Activated naive CD4-positive, alpha-beta T cell (primary cell): ENCODE measurements around the gene ARHGEF28.

ENCODE experiments used
- DNase-seq, 4 experiments: peaks; one replicate each; lab custom pipeline; 2025; lab: John Stamatoyannopoulos, UW

The ARHGEF28 gene

DNA sequence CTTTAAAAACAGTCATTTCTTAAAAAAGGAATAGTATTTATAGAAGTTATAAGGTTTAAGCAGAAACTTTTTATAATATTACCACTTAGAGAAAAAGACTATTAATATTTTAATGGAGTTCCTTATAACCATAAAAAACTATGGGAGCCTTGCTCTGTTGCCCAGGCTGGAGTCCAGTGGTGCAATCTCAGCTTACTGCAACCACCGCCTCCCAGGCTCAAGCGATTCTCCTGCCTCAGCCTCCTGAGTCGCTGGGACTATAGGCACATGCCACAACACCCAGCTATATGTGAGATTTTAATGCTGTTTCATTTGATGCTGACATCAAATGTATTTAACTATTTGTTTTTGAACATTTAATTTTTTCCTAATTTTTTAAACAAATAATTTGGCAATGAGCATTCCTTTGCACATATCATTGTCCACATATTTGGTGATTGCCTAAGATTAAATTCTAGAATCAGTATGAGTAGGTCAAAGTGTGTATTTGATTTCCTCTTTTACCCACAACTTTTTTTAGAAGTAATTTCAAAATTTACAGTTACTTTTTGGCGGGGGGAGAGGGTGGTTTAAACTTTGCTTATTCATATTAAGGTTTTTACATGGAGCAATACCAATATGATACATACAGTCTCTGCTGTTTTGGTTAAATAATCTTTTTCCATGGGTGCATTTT is 235.5 kb downstream of the ARHGEF28 start:
- DNase-seq, result no peak

DNA sequence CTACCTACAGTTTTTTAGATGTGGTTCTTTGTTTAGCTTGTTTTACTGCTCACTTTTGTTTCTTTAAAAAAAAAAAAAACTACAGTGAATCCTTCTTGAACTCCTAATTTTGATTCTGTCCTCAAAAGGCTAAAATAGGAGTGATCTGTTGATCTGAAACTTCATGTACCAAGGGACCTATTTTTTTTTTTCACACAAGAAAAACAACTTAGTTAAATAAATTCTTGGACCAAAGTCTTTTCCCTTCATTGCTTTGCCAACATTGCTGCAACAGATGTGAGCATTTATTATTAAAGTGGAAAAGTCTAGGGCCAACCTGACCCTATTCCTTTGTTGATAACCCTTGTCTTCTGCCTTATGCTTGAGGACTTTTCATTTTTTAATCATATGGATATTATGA is 236.8 kb downstream of the ARHGEF28 start:
- no peak for DNase-seq

DNA sequence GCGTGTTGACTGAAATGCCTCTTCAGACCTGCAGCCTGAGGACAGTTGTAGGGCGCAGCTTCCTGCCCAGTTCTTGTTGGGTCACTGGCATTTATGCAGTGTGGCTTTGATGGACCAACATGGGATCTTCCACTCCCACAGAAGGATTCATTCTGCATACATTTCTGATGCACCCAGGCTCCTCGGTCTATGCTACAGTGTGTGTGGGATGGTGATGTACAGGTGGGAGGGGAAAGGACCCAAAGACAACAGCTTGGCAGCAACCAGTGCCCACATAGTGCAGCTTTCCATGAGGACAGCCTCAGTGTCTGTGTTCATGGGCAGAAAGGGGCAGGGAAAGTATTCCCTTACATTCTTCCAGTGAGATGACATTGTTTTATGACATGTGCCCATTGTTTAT is 237.9 kb downstream of the ARHGEF28 start:
- DNase-seq, result no peak

DNA sequence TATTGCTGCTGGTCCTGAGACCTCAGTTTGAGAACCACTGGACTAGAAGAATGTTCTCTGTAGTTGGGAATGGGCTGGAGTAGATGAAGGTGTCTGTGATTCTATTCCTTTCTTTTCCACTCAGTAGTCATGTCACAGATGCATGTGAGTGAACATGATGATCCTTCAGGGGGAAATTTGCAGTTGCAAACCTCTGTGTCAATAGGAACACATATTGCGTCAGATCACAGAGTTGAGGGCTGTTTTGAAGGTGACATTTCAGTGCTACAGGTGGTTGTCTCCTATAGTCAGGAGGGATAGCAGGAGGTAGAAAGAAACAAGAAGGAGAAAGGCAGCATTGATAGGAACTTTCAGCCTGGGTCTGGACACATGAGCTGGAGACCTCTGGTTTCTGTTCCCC is 239.3 kb downstream of the ARHGEF28 start:
- no peak for DNase-seq

DNA sequence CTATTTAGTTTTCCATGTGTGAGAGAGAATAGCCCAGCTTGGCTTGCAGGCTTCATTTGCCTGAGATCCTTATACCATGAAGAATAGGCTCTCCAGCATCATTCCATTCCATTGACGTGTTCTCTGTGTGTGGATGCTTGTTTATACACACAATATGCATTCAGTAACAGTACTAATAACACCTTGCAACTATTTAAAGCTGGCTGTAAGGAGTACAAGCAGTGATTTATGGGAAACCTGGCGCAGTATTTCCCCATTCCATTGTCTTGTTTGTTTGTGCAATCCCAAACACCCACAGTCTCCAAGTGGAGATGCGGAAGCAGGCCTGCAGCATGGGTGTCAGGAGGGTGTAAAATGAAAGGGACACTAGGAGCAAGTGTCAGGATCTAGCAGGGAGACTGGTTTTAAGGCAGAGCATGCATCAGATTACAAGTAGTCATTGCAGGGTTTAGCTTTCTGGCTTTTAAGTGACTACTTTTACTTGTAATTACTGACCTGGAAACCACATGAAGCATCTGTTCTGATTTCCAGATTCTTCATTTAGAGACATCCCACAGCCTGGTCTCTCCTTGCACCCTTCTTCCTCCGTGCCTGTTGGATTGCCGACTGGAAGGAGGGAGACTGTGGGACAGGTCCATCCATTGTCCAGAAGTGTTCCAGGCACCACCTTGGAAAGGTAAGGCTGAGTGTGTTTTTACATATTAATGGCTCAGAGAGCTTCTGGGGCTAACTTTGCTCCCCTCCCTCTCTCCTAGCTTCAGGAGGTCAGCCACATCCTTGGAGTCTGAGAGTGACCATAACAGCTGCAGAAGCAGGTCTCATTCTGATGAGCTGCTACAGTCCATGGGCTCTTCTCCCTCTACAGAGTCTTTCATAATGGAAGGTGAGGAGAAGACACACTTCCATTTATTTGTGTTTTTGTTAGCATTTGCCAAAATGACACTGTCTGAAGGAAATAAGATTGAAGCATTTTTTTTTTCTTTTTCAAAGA is 241.6 kb downstream of the ARHGEF28 start:
- no peak for DNase-seq

GRCh38 chr5:73883646-73884045 is 257.6 kb downstream of the ARHGEF28 start:
- no peak for DNase-seq

GRCh38 chr5:73887688-73888087 is 261.7 kb downstream of the ARHGEF28 start:
- no peak for DNase-seq

DNA sequence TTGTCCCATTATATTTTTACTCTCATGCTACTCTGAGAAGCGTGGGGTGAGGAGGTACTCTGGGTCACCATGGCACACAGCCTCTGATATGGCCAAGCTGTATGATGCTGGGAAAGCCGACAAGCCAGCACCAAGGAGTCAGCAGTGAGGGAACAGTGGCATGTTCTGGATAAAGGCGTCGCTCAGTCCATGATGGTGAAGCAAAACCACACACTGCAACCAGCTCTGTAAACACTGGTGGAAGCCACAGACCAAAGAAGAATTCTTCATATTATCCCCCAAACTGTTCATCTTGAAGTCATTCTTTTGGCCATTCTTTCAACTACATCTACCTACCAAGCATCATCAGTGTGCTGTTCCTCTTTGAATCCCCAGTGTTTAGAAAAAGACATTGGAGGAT is 264.6 kb downstream of the ARHGEF28 start:
- no peak for DNase-seq

- no peak for DNase-seq
Observed at GRCh38 chr5:73892218-73892617, 266.2 kb downstream of the ARHGEF28 start.

DNA sequence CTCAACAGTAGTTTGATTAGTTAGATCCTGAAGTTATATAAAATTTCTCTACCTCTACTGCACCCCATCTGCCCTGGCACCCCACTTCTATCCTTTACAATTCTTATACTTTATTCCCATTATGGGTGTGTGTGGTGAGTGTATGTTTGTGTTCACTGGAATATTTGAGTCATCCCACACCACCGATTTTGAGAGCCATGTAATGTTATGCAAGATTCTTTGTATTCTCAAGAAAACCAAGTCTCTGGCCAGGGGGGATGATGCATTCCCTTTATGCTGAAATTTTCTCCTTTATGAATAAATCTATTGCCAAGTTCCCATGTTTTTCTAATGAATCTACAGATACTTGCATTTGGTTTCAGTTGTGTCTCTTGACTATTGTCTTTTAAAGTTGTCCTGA is 266.8 kb downstream of the ARHGEF28 start:
- no peak for DNase-seq

DNA sequence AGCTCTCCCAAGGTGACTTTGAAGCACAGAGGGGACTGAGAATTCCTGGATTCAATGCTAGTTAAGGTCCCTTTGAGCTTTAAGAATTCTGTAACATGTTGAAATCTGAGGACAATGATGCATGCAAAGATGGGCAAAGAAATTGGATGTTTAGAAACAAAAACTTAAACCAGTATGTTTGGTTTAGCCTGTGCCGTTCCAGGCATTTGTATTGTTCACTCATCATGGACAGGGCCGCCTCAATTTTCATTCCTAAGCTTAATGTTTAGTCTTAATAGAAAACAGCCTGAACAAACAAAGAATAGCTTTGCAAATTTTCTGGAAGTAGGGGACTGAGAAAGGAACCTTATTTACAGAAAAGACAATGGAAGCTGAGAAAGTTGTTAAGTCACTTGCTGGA is 267.8 kb downstream of the ARHGEF28 start:
- DNase-seq, result no peak

DNA sequence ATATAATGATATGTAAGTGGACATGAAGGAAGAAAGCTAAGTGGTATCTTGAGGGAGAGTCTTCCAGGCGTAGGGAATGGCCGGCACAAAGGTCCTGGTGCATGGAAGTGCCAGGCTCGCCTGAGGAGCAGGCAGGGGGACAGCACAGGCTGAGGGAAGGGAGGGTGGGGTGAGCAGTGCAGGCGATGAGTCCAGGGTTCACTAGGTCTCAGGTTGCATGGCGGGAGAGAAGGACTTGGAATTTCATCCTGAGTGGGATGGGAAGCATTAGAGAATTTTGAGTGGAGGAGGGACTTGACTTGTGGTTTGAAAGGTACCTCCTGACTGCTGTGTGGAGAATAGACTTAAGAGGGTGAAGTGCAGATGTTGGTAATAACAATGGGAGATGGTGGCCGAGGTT is 268.9 kb downstream of the ARHGEF28 start:
- no peak for DNase-seq

GRCh38 chr5:73895471-73895870 is 269.5 kb downstream of the ARHGEF28 start:
- no peak for DNase-seq

DNA sequence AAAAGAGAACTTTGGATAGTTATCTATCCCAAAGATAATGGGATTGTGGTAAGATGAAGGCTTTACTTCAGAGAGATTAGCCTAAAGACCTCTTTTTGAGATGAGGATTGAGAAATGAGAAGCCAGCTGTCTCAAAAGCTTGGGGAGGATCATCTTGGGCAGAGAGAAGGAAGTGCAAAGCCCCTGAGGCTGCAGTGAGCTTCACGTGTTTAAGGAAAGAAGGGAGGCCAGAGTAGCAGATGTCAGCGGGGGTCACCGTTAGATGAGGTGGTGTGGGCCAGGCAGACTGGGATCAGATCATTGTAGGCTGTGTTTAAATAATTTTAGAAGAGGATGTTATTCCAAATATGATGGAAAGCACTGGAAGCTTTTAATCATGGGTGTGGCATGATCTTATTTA is 270.1 kb downstream of the ARHGEF28 start:
- no peak for DNase-seq

DNA sequence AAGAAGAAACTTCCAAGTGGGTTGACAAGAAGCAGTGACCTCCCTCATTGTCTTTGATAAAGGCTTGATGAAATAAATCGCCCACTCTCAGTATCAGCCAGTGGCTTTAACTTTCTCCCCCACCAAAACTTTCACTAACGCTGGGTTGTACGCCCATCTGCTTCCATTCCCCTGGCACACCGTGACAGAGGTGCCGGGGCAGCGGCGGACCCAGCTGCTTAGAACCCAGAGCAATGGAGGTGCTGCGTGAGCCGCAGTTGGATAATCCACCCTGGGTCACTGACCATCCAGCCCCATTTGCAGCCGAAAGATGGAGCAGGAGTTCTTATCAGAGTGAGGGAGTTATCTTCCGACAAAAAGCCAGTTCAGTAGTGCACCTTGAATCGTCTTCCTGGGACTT is 270.7 kb downstream of the ARHGEF28 start:
- no peak for DNase-seq

GRCh38 chr5:73897893-73898292 is 271.9 kb downstream of the ARHGEF28 start:
- no peak for DNase-seq

DNA sequence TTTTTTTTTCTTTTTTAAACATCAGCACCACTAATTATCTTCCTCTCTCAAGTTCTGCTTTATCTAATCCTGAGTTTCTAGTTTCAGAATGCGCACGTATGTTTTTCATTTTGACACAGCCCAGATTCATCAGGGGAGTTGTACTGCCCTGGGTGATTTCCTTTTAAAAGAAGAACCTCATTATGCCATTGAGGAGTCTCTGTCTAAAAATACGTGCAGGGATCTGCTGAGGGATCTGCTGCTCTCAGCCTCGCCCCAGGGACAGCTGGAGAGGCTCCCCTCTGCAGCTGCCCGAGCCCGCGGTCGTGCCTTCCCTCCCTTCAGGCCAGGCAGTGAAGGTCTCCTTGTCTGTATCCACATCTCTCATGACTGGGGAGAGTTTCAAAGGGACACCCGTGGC is 273.1 kb downstream of the ARHGEF28 start:
- DNase-seq, result no peak

DNA sequence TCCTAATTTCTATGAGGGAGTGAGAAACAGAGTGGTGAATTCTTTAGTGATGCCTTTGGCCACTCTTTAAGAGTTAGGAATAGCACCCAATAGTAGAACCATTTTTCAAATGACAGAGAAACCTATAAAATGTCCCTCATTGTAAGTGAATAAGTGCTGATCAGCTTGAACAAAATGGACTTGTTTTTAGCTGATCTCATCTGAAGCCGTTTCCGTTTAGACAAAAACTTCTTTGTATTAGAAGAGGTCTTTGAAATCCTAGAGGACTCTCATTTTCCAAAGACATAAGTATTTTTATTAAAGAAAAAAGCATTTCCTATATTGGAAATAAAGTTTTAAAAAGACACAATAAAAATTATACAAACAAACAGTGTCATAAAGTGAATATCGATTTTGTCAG is 273.9 kb downstream of the ARHGEF28 start:
- DNase-seq, result no peak

DNA sequence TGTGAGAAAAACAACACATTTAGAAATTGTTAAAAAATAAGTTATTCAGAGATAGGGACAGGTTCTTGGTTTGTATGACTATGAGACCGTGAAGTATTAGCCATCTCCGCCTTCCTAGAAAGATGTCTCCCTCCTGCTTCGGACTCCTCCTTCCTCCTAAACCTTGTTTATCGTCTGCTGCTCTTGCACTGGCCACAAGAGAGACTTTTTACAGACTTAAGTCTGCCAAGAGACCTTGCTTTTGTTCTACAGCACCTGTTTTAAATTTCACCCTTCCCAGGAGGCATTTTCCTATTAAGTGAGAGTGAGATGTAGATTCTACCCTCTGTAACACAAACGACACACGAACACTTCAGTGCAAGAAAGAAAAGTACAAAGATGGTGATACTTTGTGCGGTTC is 274.6 kb downstream of the ARHGEF28 start:
- DNase-seq, result no peak

GRCh38 chr5:73901043-73901442 is 275.0 kb downstream of the ARHGEF28 start:
- DNase-seq, result no peak

GRCh38 chr5:73901455-73901854 is 275.5 kb downstream of the ARHGEF28 start:
- DNase-seq, result no peak

- no peak for DNase-seq
Observed at GRCh38 chr5:73902327-73903051, 276.5 kb downstream of the ARHGEF28 start.

GRCh38 chr5:73903169-73903568 is 277.2 kb downstream of the ARHGEF28 start:
- no peak for DNase-seq
